Occipital lobe (tissue), 2 donors: Measurements from ENCODE around the gene UBR3. TPM values are rescaled to one million over a fixed set of nuclear protein-coding genes. Genes with fewer than 3 reads are reported as not detected.

Source experiments
- DNase-seq: peaks from one replicate; lab custom pipeline; 2025; lab: John Stamatoyannopoulos, UW
- total RNA-seq: library from RNA; depleted of rRNA; stranded (reverse); fragments of >200 nt; gene quantifications from one replicate; pipeline ENCODE4 v1.2.3, GENCODE V29; 2014

UBR3 gene
- total RNA-seq, 1 donor from 2014 or later = 135 TPM

DNA sequence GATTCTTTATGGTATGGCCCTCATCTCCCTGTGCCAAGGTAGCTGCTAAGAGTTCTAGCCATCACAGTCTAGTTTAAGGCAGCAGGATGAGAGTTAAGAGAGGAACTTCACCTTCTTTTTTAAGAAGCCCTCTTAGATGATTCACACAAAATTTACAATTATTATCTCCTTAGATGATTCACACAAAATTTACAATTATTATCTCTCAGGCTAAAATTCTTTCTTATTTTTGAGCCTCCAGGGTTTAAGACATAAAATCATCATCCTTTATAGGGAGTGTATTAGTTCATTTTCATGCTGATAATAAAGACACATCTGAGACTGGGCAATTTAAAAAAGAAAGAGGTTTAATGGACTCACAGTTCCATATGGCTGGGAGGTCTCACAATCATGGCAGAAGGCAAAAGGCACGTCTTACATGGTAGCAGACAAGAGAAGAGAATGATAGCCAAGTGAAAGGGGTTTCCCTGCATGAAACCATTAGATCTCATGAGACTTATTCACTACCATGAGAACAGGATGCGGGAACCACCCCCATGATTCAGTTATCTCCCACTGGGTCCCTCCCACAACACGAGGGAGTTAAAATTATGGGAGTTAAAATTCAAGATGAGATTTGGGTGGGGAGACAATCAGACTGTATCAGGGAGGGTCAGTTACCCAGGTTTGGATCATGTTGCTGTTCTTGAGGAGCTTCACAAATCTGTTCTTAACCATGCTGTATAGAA is 217.7 kb downstream of the UBR3 start:
- DNase-seq = no peak

DNA sequence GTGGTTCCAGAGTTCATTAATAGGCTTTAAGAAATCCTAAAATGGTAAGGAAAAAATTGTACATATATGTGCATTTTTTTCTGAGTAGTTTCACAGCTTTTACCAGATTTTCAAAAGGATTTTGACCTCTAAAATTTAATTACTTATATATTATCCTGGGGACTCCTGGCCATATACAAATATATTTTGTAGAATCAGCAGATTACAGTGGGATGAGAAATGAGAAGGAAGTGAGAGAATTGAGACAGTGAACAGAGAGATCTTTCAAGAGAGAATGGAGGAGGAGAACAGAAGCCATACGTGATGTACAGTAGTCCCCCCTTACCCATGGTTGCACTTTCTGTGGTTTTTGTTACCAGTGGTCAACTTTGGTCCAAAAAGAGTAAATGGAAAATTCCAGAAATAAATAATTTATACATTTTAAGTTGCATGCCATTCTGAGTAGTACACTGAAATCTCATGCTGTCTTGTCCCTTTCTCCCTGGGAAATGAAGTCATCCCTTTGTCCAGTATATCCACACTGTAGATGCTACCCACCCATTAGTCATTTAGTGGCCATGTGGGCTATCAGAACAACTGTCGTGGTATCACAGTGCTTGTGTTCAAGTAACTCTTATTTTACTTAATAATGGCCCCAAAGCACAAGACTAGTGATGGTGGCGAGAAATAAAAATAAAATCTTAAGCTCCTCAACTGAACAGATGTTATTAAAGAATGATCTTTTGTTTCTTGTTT is 220.2 kb downstream of the UBR3 start:
- no peak for DNase-seq

DNA sequence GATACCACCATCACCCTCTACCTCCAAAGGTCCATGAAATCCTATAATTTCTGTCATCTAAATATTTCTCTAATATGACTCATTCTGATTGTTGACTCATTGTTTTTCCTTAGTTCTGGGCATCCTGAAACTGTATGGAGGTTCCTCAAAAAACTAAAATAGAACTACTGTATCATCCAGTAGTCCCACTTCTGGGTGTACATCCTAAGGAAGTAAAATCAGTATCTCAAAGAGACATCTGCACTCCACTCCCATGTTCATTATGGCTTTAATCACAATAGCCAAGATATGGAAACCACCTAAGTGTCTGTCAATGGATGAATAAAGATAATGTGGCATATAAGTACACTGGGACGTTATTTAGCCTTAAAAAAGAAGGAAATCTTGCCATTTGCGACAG is 224.9 kb downstream of the UBR3 start:
- no peak for DNase-seq

DNA sequence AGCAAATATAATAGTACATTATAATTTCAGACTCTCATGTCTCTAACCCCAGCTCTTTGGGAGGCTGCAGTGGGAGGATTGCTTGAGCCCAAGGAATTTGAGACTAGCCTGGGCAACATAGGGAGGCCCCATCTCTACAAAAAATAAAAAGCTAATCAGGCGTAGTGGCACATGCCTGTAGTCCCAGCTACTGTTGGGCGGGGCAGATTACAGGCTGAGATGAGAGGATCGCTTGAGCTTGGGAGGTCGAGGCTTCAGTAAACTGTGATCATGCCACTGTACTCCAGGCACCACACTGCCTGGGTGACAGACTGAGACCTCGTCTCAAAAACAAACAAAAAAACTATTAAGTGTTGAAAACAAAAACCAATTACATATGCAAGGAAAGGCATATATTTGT is 227.7 kb downstream of the UBR3 start:
- DNase-seq = no peak

DNA sequence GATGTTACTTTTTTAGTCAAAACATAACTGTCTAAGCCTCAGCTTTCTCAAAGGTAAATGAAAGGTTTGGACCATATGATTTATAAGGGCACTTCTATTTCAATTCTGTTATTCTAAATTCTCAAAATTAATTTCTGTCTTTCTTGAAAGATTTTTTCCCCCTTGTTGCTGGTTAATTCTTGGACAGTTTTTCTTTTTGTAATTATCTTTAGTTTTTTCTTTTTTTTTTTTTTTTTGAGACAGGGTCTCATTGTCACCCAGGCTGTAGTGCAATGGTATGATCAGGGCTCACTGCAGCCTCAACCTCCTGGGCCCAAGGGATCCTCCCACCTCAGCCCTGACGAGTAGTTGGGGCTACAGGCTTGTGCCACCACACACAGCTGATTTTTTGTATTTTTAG is 229.6 kb downstream of the UBR3 start:
- no peak for DNase-seq

DNA sequence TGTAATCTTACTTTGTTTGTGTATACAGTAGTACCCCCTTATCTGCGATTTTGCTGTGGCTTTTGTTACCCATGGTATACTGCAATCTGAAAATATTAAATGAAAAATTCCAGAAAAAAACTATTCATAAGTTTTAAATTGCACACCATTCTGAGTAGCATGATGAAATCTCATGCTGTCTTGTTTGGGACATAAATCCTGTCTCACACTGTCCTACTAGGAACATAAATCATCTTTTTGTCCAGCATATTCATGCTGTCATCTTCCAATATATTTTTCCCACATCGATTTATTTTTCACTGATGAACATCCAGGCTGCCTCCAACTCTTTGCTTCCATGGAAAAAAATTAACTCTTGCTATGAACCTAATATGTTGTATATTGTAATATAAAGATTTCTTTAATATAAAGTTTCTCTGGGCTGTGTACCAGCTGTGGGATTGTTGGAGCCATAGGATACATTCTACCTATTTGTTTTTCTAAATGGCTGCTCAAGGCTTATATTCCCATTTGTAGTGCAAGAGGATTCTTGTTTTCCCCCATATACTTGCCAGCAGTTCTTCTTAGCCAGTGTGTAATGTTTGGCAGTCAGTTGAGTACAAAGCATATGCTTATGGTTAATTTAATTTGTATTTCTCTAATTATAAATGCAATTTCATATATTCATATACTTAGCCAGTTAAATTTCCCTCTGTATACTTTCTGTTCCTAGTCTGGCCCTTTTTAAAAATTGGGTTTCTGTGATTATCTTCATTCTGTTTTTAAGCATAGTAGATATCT is 236.4 kb downstream of the UBR3 start:
- no peak for DNase-seq

DNA sequence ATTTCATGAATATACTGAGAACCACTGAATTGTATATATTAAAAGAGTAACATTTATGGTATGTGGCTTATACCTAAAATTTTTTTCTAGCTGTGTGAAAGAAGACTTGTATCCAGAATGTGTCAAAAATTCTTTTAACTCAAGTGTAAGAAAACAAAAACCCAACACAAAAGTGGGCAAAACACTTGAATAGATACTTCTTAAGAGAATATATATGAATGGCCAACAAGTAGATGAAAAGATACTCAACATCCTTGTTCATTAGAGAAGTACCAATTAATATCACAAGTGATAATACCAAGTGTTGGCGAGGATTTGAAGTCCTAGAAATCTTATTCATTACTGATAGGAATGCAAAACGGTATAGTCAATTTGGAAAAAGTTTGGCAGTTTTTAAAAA is 243.5 kb downstream of the UBR3 start:
- DNase-seq = no peak

DNA sequence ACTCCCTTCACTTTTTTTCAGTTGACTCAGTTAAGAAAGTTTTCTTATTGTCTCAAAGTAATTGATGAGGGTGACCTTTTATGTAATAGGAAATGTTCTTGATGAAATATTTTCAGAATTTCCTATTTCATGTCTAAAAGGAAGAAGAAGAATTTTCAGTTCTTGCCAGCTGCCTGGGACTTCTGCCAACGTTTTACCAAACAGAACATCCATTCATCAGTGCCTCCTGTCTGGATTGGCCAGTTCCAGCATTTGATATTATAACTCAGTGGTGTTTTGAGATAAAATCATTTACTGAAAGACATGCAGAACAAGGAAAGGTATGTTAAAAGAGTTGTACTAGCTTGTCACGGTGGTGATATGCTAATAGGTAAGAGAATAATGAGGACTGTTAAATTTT is 246.0 kb downstream of the UBR3 start:
- DNase-seq = peak; percentile 28

DNA sequence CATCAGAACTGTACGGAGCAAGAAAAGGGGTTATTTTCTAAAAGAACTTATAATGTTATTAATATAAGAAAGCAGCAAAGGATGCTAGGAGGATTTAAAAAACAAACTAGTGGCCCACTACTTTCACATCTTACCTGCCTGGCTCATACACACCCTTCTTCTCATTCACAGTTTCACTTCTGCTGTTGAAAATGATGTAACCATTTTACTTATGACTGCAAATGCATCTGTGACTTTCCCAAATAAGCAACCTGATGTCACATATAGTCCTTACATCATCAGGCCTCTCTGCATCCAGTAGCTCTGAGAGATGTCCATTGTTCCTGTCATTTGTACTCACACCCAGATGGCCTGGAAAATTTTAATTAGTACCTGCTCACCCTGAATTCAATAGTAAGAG is 248.9 kb downstream of the UBR3 start:
- DNase-seq = no peak

DNA sequence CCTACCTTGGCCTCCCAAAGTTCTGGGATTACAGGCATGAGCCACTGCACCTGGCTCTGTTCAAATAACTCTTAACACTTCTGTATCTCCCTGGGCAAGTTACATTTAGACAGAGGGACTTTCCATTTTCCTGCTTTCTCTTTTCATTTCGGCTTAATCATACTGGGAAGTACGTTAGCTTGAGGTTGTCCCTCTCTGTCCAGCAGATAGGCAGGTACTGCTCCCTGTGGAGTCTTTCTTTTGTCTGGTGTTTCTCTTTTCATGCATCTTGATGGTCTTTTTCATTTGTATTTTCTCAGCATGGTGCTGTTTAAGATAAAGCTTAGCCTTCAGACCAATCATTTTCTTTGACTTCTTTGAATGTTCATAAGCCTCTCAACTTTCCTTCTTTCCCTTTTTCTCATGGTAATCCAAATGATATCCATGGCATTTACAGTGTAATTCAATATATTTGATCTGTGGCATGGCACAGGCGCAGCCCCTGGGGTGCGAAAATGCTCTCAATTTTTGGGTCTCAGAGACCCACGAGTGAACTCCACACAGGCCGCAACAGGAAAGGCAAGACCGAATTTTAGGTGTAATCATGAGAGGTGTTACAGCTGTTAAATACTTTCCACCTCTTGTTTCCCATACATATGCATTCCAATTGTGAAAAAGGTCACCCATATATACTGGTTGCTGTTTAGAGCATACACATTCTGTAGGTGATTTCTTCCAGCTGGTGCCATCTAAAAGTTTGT is 250.7 kb downstream of the UBR3 start:
- DNase-seq = no peak

DNA sequence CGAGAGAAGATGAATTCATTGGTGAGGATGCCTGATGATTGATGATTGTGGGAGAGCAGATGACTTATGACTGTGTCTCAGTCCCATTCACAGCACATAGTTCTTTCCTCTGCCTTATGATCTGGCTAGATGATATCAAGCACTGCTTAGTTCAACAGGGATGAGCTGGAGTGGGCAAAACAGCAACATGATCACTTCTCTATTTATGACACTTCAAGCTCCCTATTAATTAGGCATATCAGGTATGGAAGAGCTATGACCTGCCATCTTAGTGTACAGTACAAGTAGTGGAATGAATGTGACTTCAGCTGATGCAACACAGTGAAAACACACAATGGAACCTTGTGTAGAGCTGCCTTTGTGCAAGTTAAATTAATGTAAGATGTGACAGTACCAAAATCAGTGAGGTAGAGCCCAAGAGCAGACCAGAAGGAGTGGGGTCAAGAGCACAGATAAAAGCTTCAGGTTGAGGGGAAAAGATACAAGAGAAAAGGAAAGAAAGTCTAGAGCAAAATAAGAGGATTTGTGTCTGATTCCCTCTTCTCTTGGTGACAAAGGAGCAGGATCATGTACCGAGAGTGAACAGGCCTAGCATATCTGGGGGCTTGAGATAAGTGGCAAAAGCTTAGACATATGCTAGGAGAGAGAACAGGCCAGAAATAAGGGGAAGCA is 257.7 kb downstream of the UBR3 start:
- no peak for DNase-seq

DNA sequence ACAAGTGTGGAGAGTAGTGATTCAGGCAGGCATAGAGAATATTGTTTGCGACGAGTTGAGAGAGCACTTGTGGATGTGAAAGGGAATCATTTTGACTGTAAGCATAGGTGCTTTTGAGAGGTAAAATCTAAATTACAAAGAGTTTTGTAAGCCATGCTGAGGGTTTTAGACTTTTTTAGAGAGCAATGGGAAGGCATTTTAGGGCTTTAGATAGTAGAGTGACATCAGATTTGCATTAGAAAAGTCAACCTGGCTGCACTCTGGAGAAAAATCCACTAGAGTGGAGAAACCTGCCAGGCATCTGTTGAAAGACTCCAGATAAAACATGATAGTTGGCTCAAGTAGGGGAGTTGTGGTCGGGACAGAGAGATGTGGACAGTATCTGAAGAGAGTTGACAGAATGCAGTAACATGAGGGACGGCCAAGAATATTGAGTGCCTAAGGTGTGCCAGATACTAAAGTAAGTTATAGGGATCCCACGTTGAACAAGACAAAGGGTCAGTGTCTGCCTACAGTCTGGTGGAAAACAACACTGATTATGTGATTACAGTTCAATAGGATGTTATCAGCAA is 258.9 kb downstream of the UBR3 start:
- DNase-seq = no peak

DNA sequence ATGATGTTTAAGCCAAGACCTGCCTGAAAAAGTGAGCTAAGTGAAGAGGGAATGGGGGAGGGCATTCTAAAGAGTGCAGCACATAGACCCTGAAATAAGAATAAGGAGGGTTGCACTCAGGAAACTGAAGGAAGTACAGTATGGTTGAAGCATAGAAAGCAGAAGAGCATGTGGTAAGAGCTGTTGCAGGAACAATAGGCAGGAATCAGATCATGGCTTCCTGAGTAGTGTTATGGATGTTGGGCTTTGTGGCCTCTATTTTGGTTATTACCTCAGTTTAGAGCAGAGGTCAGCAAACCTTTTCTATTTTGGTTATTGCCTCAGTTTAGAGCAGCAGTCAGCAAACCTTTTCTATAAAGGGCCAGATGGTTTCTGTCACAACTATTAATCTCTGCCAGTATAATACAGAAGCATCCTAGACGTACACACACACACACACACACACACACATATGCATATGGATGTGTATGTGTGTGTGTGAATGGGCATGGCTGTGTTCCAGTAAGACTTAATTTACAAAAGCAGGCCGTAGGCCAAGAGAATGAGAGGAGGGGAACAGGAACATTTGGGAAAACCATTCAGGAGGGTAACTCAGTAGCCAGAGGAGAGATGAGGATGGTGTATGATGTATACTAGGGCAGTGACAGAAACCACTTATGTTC is 259.6 kb downstream of the UBR3 start:
- no peak for DNase-seq

DNA sequence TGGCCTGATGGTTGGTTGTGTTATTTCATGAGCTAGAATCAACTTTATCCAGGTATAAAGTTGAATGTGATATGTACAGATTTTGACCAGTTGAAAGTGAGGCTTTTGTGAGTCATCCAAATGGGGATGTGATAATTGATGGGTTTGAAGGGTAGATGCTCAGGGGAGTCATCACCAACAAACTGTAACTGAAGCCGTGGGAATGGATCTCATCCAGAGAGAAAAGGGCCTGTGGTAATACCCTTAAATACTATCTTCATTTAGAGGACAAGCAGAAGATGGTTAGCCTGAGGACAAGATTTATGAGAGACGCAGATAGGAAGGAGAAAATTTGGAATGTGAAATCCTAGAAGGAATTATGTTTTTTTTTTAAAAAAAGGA is 260.1 kb downstream of the UBR3 start:
- no peak for DNase-seq

DNA sequence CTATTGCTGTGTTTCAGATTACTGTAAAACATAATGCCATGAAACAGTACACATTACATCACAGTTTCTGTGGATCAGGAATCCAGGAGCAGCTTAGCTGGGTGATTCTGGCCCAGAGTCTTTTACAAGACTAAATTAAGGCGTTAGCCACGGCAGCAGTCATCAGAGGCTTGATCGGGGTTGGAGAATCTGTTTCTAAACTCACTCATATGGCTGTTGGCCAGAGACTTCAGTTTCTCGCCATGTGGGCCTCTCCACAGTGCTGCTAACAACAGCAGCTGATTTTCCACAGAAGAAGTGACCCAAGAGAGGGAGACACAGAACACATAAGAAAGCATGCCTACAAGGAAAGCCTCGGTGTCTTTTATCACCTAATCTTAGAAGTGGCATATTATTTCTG is 261.5 kb downstream of the UBR3 start:
- DNase-seq = no peak

DNA sequence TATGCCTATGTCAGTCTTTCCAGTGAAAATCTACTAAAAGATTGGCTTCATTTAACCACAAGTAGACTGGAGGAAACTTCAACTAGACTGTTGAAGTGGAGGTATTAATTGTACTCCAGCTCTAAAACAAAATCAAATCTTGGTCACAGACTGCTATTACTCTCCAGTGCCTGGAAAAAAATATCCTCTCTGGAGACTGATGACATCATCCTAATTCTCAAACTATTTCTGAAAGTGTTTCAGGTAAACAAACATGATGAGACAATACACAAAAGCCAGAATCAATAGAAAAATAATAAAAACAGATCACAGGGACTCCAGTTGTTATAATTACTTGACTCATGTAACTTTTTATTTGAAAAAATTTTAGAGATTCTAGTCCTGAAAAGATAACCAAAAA is 263.0 kb downstream of the UBR3 start:
- DNase-seq = no peak

DNA sequence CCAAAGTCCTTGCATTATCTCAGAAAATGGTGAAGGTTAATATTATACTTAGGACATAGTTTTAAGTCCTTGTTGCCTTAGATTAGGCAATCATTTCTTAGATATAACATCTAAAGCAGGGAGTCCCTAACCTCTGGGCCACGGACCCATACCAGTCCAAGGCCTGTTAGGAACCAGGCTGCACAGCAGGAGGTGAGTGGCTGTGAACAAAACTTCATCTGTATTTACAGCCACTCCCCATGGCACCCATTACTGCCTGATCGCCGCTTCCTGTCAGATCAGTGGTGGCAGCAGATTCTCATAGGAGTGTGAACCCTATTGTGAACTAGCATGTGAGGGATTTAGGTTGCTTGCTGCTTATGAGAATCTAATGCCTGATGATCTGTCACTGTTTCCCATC is 264.2 kb downstream of the UBR3 start:
- DNase-seq = no peak

DNA sequence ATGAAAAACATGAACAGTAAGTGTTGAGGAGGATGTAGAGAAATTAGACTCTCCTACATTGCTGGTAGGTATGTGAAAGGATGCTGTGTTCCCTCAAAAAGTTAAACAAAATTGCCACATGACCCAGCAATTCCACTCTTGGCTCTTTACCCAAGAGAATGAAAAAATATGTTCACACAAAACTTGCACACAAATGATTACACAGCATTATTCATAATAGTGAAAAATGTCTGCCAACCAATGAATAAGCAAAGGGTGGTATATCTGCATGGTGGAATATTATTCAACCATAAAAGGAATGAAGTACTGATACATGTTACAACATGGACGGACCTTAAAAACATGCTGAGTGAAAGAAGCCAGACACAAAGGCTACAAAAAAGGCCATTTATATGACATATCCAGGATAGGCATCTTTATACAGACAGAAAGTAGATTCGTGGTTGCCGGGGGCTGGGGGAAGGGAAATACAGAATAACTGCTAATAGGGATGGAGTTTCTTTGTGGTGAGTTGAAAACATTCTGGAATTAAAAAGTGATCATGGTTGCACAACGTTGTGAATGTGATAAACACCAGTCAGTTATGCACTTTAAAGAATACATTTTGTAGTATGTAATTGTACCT is 265.3 kb downstream of the UBR3 start:
- no peak for DNase-seq

DNA sequence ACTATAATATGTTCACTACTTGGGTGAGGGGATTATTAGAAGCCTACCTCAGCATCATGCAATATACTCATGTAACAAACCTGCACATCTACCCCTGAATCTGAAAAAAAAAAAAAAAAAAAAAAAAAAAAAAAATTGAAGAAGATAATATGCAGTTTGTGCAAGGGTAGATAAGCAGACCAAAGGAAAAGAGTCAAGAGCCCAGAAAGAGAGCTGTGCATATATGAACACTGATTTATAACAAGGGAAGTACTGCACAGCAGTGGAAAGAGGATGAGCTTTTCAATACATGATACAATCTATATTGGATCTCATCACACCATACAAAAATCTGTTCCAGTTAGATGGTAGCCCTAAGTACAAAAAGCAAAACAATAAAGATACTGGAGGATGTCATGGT is 268.1 kb downstream of the UBR3 start:
- no peak for DNase-seq
